CD14-positive monocyte (primary cell): ENCODE measurements around the gene CNTNAP2. TPM values are rescaled to one million over a fixed set of nuclear protein-coding genes. Genes with fewer than 3 reads are reported as not detected.

Source experiments
- DNase-seq, 3 donors: peaks; one replicate each; pipeline ENCODE4 v3.0.0-alpha.2; 2011 to 2022
- H2AFZ ChIP-seq: 2 replicates; pipeline ENCODE4 v1.6.0; 2012; ENCODE audit warnings: mild to moderate bottlenecking, low read depth, low read length, inconsistent platforms; ENCODE audit not compliant: insufficient read depth, poor library complexity, severe bottlenecking
- H3K27ac ChIP-seq, 2 donors: 1 replicate in 1 of 2; 2 replicates in 1 of 2; pipeline ENCODE4 v1.5.1; 2012 to 2013; ENCODE audit warnings: low read length in 2 of 2, control low read depth in 1 of 2, inconsistent platforms in 1 of 2, low read depth in 1 of 2, mild to moderate bottlenecking in 1 of 2
- H3K27me3 ChIP-seq, 2 donors: one replicate each; pipeline versions ENCODE4 v1.6.0 to v1.6.1; 2011 to 2013; ENCODE audit warnings: low read length in 2 of 2; ENCODE audit not compliant: control insufficient read depth in 2 of 2, insufficient read depth in 2 of 2
- H3K36me3 ChIP-seq, 2 donors: replicated peaks in 1 of 2; 1 replicate in 1 of 2; 2 replicates in 1 of 2; pipeline versions ENCODE4 v1.5.1 to v1.6.1; 2012 to 2013; ENCODE audit warnings: low read length in 2 of 2, control low read depth in 1 of 2, inconsistent platforms in 1 of 2, mild to moderate bottlenecking in 1 of 2; ENCODE audit not compliant: insufficient read depth in 2 of 2, control insufficient read depth in 1 of 2
- H3K4me1 ChIP-seq, 2 donors: 1 replicate in 1 of 2; 2 replicates in 1 of 2; pipeline versions ENCODE4 v1.5.1 to v1.6.1; 2012 to 2013; ENCODE audit warnings: low read length in 2 of 2, control low read depth in 1 of 2, inconsistent platforms in 1 of 2, mild to moderate bottlenecking in 1 of 2, moderate library complexity in 1 of 2; ENCODE audit not compliant: insufficient read depth in 2 of 2, control insufficient read depth in 1 of 2
- H3K4me2 ChIP-seq: replicated peaks from 2 replicates; pipeline ENCODE3; 2012; ENCODE audit warnings: low read length, moderate library complexity, mild to moderate bottlenecking; ENCODE audit not compliant: poor library complexity, severe bottlenecking; ENCODE audit errors: extremely low read depth
- H3K4me3 ChIP-seq, 3 experiments: fragments of 200-600 bp in 1 of 3; sonication (generic) in 1 of 3; replicated peaks in 1 of 3; 1 replicate in 2 of 3; 2 replicates in 1 of 3; pipeline ENCODE4 v1.5.1; 2011 to 2013; ENCODE audit warnings: low read length in 3 of 3, mild to moderate bottlenecking in 3 of 3, control low read depth in 2 of 3, low read depth in 2 of 3, inconsistent platforms in 1 of 3, moderate library complexity in 1 of 3
- H3K79me2 ChIP-seq: 2 replicates; pipeline ENCODE4 v1.6.0; 2012; ENCODE audit warnings: mild to moderate bottlenecking, control low read depth, inconsistent platforms, low read length, moderate library complexity; ENCODE audit not compliant: insufficient read depth
- H3K9ac ChIP-seq: 2 replicates; pipeline ENCODE4 v1.6.0; 2017; ENCODE audit warnings: low read length, mild to moderate bottlenecking; ENCODE audit not compliant: insufficient read depth, poor library complexity, severe bottlenecking
- H3K9me3 ChIP-seq, 2 donors: replicated peaks in 1 of 2; 1 replicate in 1 of 2; 2 replicates in 1 of 2; pipeline versions ENCODE4 v1.5.1 to v1.6.1; 2012 to 2013; ENCODE audit warnings: low read length in 2 of 2, control low read depth in 1 of 2; ENCODE audit not compliant: control insufficient read depth in 1 of 2, insufficient read depth in 1 of 2
- H4K20me1 ChIP-seq: 2 replicates; pipeline ENCODE4 v1.6.0; 2012; ENCODE audit warnings: mild to moderate bottlenecking, low read length, control low read depth, moderate library complexity; ENCODE audit not compliant: insufficient read depth
- H3K27ac Mint-ChIP-seq, 7 donors: one replicate each; pipeline ENCODE4 v1.8.0; 2020; ENCODE audit warnings: mild to moderate bottlenecking in 7 of 7, mixed read lengths in 7 of 7, moderate library complexity in 6 of 7, inconsistent platforms in 2 of 7
- H3K27me3 Mint-ChIP-seq, 3 donors: one replicate each; pipeline ENCODE4 v1.8.0; 2021 to 2022; ENCODE audit warnings: low read depth in 3 of 3, mild to moderate bottlenecking in 3 of 3, mixed read lengths in 3 of 3, moderate library complexity in 3 of 3, inconsistent platforms in 1 of 3
- H3K36me3 Mint-ChIP-seq, 2 donors: one replicate each; pipeline ENCODE4 v1.8.0; 2020; ENCODE audit warnings: mixed read lengths in 2 of 2, inconsistent platforms in 1 of 2, mild to moderate bottlenecking in 1 of 2
- H3K4me1 Mint-ChIP-seq: one replicate; pipeline ENCODE4 v1.8.0; 2020; ENCODE audit warnings: mild to moderate bottlenecking, mixed read lengths
- H3K4me3 Mint-ChIP-seq, 2 donors: one replicate each; pipeline ENCODE4 v1.8.0; 2020; ENCODE audit warnings: mild to moderate bottlenecking in 2 of 2, mixed read lengths in 2 of 2, moderate library complexity in 1 of 2
- H3K9me3 Mint-ChIP-seq, 7 donors: one replicate each; pipeline ENCODE4 v1.8.0; 2020 to 2022; ENCODE audit warnings: mixed read lengths in 7 of 7, mild to moderate bottlenecking in 6 of 7, moderate library complexity in 6 of 7, inconsistent platforms in 2 of 7
- CTCF ChIP-seq: fragments of 200-600 bp; IDR thresholded peaks from one replicate; pipeline ENCODE4 v1.8.0; 2022; ENCODE audit warnings: antibody characterized with exemption, mild to moderate bottlenecking
- WGBS: methylation state at CpG from one replicate; pipeline ENCODE4 v1.1.5; 2013; ENCODE audit warnings: missing lambda C conversion rate; ENCODE audit not compliant: insufficient coverage; 5-methylcytosine and 5-hydroxymethylcytosine counted together
- intact Hi-C, 2 donors: fragments of 100-400 bp; cut with micrococcal nuclease; formaldehyde crosslinking; loops; one replicate each; pipeline versions ENCODE4 v1.15.0 to v1.15.1; 2023
- polyA plus RNA-seq, 3 donors: library from polyadenylated mRNA; depleted of rRNA in 1 of 3; unstranded in 2 of 3; stranded (reverse) in 1 of 3; fragments of 300-500 nt in 2 of 3; fragments of >200 nt in 1 of 3; fragmentation: Illumina TruSeq in 2 of 3; gene quantifications; 1 replicate in 2 of 3; 2 replicates in 1 of 3; pipeline ENCODE4 v1.2.3, GENCODE V29; 2012 to 2021

CNTNAP2 gene
- polyA plus RNA-seq, 3 donors, result 0.01 TPM; not detected in 2

GRCh38 chr7:147997636-147998035, 1881.0 kb downstream of the CNTNAP2 start:
- Histone ChIP-seq H3K36me3 (no peaks in the 10 kb centered on the region), H3K27ac (no peak overlapping the region), H3K27me3 (no peaks in the 10 kb centered on the region), H2AFZ (no peak overlapping the region), H3K9me3 (peaks cover 6 to 8% of the 10 kb centered on the region in 2 donors), H3K79me2 (no peaks in the 10 kb centered on the region), H3K4me1 (no peaks in the 10 kb centered on the region), H4K20me1 (no peaks in the 10 kb centered on the region), H3K4me3 (no peak overlapping the region), H3K9ac (no peak overlapping the region), H3K4me2 (no peak overlapping the region)
- WGBS, result 97% methylated on average over 5 of the region's 10 CpGs
- DNase-seq, result no peak
- no peak overlapping the region for H3K27ac Mint-ChIP-seq
- peaks cover 0 to 3% (median 0%) of the 10 kb centered on the region in 3 donors for H3K27me3 Mint-ChIP-seq
- H3K36me3 Mint-ChIP-seq, result no peaks in the 10 kb centered on the region
- H3K4me3 Mint-ChIP-seq, result no peak overlapping the region
- TF ChIP-seq CTCF, result no peak
- peaks cover 0 to 25% (median 17%) of the 10 kb centered on the region in 7 donors for H3K9me3 Mint-ChIP-seq
- intact Hi-C loops, result no loop called here
- H3K4me1 Mint-ChIP-seq, result no peaks in the 10 kb centered on the region

- Histone ChIP-seq H3K79me2 (no peaks in the 10 kb centered on the region), H3K9me3 (peaks cover 0 to 8% of the 10 kb centered on the region in 2 donors), H3K36me3 (no peaks in the 10 kb centered on the region), H3K4me3 (no peak overlapping the region), H3K27ac (no peak overlapping the region), H3K4me2 (no peak overlapping the region), H3K4me1 (no peaks in the 10 kb centered on the region), H3K9ac (no peak overlapping the region), H2AFZ (no peak overlapping the region), H3K27me3 (no peaks in the 10 kb centered on the region), H4K20me1 (no peaks in the 10 kb centered on the region)
- 100% methylated on average over 1 of the region's 4 CpGs for WGBS
- H3K36me3 Mint-ChIP-seq, result no peaks in the 10 kb centered on the region
- no peak for DNase-seq
- no peak for TF ChIP-seq CTCF
- H3K27me3 Mint-ChIP-seq, result peaks cover 0 to 3% (median 0%) of the 10 kb centered on the region in 3 donors
- H3K4me1 Mint-ChIP-seq, result no peaks in the 10 kb centered on the region
- intact Hi-C loops, result no loop called here
- peaks cover 0 to 23% (median 16%) of the 10 kb centered on the region in 7 donors for H3K9me3 Mint-ChIP-seq
- no peak overlapping the region for H3K4me3 Mint-ChIP-seq
- H3K27ac Mint-ChIP-seq, result no peak overlapping the region
Measured at GRCh38 chr7:147999962-148000361, 1883.4 kb downstream of the CNTNAP2 start.
